KOPT-K1 (cell line): ENCODE measurements around the gene MFSD2A.
A peak's percentile ranks its signal among the peaks of the same experiment; 100 is the strongest.
"Not testable (repeated sequence)": the region's sequence is repeated elsewhere in the genome, so short reads cannot be mapped to it uniquely, and the experiment has no call there.

Experiments
- H3K27ac ChIP-seq: fragments of 200-600 bp; sonication (generic); 2 replicates; pipeline ENCODE4 v1.5.1; 2016; ENCODE audit warnings: antibody characterized with exemption, mild to moderate bottlenecking, low read depth, low read length; ENCODE audit not compliant: poor library complexity, severe bottlenecking
- H3K36me3 ChIP-seq: fragments of 200-600 bp; sonication (generic); 2 replicates; pipeline ENCODE4 v1.5.1; 2017; ENCODE audit warnings: antibody characterized with exemption, mild to moderate bottlenecking, low read length, moderate library complexity; ENCODE audit not compliant: insufficient read depth
- H3K9me3 ChIP-seq: fragments of 200-600 bp; sonication (generic); 2 replicates; pipeline ENCODE4 v1.5.1; 2017; ENCODE audit warnings: antibody characterized with exemption, low read length, mild to moderate bottlenecking; ENCODE audit not compliant: insufficient read depth, poor library complexity, severe bottlenecking

MFSD2A gene

DNA sequence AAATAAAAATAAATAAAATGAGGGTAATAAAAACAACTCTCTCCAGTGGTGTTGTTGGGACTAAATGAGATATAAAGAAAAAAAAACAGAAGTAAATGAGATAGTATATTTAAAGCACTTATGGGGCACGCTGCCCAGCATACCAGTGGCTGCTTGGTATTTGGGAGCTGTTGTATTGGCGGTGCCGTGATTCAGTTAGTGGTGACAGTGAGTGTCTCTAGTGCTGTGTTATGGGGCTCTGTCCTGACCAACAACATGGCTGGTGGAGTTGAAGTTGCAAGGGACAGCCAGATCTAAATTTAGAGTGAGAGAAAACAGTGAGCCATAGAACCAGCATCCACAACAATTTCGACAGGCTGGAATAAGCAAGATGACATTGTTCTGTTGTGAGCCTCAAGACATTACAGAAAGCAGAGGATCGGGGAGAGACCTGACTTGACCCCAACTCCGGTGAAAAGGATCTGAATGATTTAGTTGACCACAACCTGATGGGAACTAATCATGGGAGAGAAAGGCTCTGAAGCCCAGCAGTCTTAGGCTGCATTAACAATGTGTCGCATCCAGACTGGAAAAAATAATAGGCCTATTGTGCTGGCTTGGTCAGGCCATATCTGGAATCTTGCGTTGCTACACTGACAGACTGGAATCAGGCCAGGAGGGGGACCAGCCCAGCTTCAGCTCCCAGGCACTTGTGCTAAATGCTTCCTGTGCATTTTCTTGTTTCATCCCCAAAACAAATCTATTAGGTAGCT, 2.4 kb upstream of the MFSD2A start:
- Histone ChIP-seq H3K9me3 (no peaks in the 10 kb centered on the region), H3K27ac (no peak overlapping the region), H3K36me3 (no peaks in the 10 kb centered on the region; the same call in 1 of the 2 replicates)

DNA sequence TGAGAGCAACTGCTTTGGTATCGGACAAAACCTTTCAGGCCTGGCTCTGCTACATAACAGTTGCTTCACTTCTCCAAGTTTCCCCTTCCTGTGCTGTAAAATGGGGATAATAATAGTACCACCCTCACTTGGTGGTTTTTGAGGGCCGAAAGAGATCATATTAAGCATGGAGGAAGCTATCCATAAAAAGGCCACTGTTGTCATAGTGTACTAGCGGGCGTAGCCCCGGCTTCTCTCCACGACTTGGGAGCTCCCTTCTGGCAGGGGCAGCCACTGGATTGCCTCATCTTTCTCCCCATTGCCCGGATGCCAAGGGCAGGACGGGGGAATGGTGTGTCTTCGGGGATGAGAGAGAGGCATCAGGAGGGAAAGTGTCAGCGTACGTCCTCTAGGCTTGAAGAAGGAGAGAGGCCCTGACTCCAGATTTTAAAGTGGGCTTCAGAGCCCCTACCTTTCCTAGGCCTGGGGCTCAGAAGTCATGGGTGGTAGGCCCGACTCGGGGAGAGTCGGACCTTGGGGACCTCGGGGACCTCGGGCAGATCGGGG, 548 bp upstream of the MFSD2A start:
- Histone ChIP-seq H3K27ac (no peak overlapping the region), H3K36me3 (peaks cover 9% of the 10 kb centered on the region; the same call in 1 of the 2 replicates), H3K9me3 (no peaks in the 10 kb centered on the region)

DNA sequence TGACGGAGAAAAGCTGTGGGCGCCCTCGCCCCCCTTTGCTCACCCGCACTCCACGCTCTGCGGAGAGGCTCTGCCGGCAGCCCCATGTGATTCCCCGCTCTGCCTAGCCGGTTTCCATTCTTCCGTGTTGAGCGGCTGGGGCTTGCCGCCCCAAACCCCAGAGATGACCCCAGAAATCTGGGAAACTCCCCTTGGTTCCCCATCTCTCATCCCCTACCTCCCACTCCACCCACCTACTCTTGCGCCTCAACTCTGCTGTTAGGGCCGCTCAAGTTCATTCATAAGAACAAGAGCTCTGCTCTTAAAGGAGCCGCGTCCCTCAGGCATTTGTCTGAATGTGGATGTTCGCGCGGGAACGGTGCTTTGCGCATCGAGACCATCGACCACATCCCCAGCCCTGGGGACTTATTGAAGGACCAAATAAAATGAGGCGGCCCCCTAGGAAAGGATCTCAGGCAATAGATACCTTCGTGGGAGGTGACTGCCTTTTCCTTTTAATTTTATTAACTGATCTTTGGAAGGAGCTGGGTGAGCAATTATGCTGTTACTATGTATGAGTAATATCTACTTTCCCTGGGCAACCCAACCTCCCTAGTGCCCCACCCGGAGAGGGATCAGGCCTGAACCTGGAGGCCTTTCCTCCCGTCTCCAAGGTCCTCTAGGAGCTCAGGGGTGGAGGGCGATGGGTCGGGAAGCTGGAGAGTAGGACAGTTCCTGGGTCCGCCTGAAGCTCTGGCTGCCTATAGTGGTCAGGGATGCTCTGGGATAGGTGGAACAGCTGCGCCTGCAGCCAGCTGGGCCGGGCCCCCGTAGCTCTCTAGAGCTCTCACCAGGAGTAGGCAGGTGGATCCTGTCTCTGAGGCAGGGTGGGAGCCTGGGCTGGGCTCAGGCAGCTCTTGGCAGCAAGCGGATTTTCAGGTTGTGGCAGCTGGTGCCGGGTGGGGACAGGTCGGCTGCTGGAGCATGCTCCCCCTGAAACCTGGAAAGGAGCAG, 898 bp downstream of the MFSD2A start:
- H3K27ac ChIP-seq = peak overlapping the region; percentile 28
- no peaks in the 10 kb centered on the region for H3K9me3 ChIP-seq
- peaks cover 9% of the 10 kb centered on the region; the same call in 1 of the 2 replicates for H3K36me3 ChIP-seq

DNA sequence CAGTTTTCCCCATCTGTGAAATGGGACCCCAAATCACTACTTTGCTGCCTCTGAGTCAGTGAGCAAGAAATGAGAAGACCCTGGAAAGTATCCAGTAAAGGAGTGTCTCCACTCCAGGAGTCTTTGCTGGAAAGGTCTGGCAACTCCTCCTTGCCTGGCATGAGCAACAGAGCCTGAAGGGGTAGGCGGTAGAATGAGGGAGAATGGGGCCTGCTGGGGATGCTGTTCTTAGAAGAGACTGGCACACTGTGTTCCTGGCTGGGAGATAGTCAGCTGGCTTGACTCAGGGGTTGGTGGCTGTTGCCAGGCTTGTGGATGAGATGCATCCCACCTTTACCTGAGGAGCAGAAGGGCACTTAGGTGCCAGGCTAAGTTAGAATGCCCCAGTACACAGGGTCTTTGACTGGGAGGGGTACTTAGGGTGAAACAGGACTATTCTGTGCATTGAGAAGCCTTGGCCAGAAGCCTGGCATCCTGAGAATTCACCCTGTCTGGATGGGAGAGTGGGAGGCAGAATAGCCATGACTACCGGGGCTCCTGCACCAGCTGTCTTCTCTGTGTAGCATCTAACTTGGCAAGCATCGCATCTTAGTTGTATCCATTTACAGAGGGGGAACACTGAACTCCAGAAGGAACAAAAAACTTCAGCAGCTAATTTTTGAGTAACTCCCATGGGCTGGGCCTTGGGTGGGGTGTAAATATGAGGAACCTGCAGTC, 2.5 kb downstream of the MFSD2A start:
- Histone ChIP-seq H3K9me3 (no peaks in the 10 kb centered on the region), H3K36me3 (peaks cover 17% of the 10 kb centered on the region; the same call in 1 of the 2 replicates), H3K27ac (no peak overlapping the region)

DNA sequence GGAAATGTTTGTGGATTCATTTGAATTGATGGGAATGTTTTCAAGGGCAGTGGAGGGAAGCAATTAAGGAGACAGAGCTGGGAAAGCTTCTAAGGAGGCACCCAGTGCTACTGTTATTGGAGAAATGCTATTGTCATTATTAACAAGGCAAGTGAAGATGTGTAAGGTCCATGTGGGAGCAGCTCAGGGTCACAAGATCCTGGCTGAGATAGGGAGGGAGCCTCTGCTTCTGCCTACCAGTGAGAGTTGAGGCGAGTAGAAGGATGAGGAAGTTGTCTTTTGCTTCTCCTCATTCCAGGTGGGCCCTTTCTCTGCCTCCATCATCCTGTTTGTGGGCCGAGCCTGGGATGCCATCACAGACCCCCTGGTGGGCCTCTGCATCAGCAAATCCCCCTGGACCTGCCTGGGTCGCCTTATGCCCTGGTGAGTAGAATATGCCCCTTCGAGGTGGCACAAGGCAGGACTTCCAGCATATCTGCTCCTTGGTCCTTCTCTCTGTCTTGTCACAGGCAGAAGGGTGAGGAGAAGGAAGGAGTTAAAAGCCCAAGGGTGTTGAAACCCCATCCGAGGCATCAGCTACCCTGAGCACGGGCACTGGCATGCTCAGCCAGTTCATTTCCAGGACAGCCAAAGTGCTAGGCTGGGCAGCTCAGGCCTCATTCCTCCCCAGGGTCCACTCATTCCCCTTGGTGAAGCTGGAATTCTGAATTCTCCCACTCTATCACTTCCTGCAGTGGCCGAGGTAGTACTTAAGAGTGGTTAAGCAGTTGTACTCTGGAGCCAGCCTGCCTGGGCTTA, 3.7 kb downstream of the MFSD2A start:
- peaks cover 25% of the 10 kb centered on the region; the same call in 1 of the 2 replicates for H3K36me3 ChIP-seq
- no peaks in the 10 kb centered on the region for H3K9me3 ChIP-seq
- H3K27ac ChIP-seq = no peak overlapping the region

DNA sequence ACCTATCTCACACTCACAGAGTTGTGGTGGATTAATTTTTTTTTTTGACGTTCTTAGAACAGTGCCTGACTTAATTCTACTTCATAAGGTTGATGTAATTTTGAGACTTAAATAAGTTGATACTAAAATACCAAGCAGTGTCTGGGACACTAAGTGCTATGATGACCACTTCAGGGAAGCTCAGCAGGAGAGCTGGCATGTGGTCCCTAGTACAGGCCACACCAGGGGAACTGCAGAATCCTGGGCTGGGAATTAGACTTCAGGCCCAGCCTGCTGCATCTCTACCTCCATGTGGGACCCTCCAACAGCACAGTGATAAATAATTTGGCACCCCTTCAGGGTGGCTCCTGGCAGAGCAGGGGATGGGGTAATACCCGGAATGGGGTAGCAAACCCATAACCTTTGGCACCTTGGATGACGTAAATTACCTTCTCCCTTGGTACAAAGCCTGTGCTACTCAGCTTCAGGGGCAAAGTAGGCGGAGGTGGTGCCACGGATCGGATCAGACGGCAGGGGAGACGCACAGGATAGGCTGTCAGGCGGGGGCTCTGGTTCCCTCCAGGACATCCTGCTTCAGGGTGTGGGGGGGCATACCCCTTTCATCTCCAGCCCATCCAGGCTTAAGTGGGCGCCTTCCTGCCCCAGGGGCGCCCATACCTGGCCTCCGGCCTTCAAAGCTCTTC, 4.8 kb downstream of the MFSD2A start:
- Histone ChIP-seq H3K9me3 (no peaks in the 10 kb centered on the region), H3K27ac (peak overlapping the region; percentile 69), H3K36me3 (peaks cover 37% of the 10 kb centered on the region; the same call in 1 of the 2 replicates)

DNA sequence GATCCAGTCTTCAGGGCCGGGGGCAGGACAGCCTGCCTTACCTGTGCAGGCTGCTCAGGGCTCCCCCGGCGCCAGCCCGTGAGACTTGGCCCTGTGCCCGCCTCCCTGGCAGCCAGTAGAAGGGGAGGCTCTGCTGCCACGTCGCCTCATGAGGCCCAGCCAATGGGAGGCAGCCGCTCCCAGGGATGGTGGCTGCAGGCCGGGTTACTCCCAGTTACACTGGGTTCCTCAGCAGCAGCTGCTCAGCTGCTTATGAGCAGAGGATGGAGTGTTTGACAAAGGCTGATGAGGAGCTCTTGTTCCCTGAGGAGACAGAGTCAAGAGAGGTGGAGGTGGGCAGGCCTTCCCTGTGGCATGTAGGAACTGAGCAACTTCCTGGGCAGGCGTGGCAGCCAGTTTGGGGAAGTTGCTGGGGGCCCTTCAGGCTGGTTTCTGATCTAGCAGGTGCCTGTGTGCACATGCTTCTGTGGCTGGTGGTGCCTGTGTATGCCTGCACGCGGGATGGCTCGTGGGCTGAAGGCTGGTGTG, 5.5 kb downstream of the MFSD2A start:
- Histone ChIP-seq H3K27ac (peak overlapping the region; percentile 69), H3K36me3 (peaks cover 44% of the 10 kb centered on the region; the same call in 1 of the 2 replicates), H3K9me3 (no peaks in the 10 kb centered on the region)

DNA sequence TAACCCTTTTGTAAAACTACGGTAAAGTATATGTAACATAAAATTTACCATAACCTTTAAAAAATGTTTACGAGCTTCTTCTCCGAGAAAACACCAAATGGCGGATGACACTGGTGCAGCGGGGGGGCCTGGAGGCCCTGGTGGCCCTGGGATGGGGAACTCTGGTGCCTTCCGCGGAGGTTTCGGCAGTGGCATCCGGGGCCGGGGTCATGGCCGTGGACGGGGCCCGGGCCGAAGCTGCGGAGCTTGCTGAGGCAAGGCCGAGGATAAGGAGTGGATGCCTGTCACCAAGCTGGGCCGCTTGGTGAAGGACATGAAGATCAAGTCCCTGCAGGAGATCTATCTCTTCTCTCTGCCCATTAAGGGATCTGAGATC, 7.5 kb downstream of the MFSD2A start:
- H3K27ac ChIP-seq = no peak overlapping the region
- H3K9me3 ChIP-seq = no peaks in the 10 kb centered on the region
- peaks cover 62% of the 10 kb centered on the region; the same call in 1 of the 2 replicates for H3K36me3 ChIP-seq

DNA sequence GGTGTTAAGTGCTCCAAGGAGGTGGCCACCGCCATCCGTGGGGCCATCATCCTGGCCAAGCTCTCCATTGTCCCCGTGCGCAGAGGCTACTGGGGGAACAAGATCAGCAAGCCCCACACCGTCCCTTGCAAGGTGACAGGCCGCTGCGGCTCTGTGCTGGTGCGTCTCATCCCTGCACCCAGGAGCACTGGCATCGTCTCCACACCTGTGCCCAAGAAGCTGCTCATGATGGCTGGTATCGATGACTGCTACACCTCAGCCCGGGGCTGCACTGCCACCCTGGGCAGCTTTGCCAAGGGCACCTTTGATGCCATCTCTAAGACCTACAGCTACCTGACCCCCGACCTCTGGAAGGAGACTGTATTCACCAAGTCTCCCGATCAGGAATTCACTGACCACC, 8.0 kb downstream of the MFSD2A start:
- H3K9me3 ChIP-seq, H3K27ac ChIP-seq: not testable (repeated sequence)
- peaks cover 67% of the 10 kb centered on the region; the same call in 1 of the 2 replicates for H3K36me3 ChIP-seq

DNA sequence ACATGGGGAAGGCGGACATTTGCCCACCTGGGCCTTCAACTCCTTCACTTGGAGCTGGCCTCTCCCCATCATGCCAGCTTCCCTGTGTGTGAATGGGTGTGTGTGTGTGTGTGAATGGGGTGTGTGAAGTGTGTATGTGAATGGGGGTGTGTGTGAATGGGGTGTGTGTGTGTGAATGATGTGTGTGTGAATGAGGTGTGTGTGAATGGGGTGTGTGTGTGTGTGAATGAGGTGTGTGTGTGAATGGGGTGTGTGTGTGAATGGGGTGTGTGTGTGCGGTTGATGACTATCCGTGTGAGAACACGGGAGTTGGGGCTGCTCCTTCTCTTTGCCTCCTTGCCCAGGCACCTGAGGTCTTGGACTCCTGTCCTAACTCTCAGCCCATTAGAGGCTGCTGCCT, 9.6 kb downstream of the MFSD2A start:
- H3K36me3 ChIP-seq = peaks cover 74% of the 10 kb centered on the region; the same call in 1 of the 2 replicates
- H3K9me3 ChIP-seq = no peaks in the 10 kb centered on the region
- H3K27ac ChIP-seq = no peak overlapping the region

DNA sequence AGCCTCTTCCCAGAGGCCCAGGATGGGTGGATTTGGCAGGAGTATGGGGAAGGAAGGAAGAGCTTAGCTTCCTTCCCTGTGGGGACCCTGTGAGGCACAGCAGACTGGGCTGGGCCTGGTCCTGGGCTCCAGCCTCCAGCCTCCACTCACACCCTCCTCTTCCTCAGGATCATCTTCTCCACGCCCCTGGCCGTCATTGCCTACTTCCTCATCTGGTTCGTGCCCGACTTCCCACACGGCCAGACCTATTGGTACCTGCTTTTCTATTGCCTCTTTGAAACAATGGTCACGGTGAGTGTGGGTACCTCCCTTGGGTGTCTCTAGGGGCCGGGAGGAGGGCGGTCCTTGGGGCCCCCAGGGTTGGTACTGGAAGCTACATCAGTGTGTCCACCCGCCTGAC, 10.1 kb downstream of the MFSD2A start:
- no peak overlapping the region for H3K27ac ChIP-seq
- peaks cover 79% of the 10 kb centered on the region; the same call in 1 of the 2 replicates for H3K36me3 ChIP-seq
- no peaks in the 10 kb centered on the region for H3K9me3 ChIP-seq

DNA sequence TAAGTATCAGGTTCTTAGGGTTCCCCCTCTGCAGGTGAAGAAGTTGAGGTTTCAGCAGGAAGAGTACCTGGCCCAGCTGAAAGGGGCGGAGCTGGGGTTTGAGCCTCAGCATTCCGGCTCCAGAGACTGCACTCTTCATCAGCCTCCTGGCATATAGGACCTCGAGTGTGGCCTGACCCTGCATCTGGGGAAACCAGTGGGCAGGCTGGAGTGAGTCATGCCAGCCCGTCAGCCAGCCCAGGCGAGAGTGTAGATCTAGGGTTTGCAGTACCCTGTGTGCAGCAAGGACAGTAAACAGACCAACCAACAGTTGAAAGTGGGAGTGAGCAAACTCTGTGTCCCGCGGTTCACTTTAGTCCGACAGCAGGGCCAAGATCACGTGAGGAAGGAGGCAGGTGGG, 14.1 kb downstream of the MFSD2A start:
- Histone ChIP-seq H3K27ac (no peak overlapping the region), H3K36me3 (peaks cover 64% of the 10 kb centered on the region; the same call in 1 of the 2 replicates), H3K9me3 (no peaks in the 10 kb centered on the region)

DNA sequence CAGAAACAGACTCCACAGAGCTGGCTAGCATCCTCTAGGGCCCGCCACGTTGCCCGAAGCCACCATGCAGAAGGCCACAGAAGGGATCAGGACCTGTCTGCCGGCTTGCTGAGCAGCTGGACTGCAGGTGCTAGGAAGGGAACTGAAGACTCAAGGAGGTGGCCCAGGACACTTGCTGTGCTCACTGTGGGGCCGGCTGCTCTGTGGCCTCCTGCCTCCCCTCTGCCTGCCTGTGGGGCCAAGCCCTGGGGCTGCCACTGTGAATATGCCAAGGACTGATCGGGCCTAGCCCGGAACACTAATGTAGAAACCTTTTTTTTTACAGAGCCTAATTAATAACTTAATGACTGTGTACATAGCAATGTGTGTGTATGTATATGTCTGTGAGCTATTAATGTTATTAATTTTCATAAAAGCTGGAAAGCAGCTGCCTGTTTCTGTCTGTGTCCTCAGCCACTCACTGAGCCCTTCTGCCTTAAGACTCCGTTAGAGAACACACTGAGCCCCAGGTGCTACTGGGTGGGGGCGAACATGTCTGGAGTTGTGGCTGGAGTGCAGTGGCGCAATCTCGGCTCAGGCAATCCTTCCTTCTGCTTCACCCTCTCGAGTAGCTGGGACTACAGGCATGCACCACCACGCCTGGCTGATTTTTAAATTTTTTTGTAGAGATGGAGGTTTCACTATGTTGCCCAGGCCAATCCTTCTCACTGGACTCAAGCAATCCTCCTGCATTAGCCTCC, 14.8 kb downstream of the MFSD2A start:
- peaks cover 57% of the 10 kb centered on the region; the same call in 1 of the 2 replicates for H3K36me3 ChIP-seq
- no peak overlapping the region for H3K27ac ChIP-seq
- no peaks in the 10 kb centered on the region for H3K9me3 ChIP-seq
